Right atrium auricular region (tissue), 2 donors: ENCODE results near the gene PCSK2. TPM values are rescaled to one million over a fixed set of nuclear protein-coding genes. Genes with fewer than 3 reads are reported as not detected.

Experiments
- DNase-seq: peaks from one replicate; pipeline ENCODE4 v3.0.0-alpha.2; 2019; ENCODE audit warnings: low spot score
- H3K27ac ChIP-seq, 2 donors: fragments of 200-600 bp; sonication (generic); 1 replicate in 1 of 2; 2 replicates in 1 of 2; pipeline ENCODE4 v1.5.1; 2016 to 2019
- H3K27me3 ChIP-seq, 2 donors: fragments of 200-600 bp; sonication (generic); one replicate each; pipeline versions ENCODE4 v1.5.1 to v1.6.0; 2017 to 2019
- H3K36me3 ChIP-seq: fragments of 200-600 bp; sonication (generic); one replicate; pipeline ENCODE4 v1.5.1; 2016
- H3K4me1 ChIP-seq, 2 donors: fragments of 200-600 bp; sonication (generic); one replicate each; pipeline versions ENCODE4 v1.5.1 to v1.6.0; 2017 to 2019
- H3K4me3 ChIP-seq, 2 donors: fragments of 200-600 bp; sonication (generic); 1 replicate in 1 of 2; 2 replicates in 1 of 2; pipeline ENCODE4 v1.5.1; 2017 to 2019; ENCODE audit warnings: mild to moderate bottlenecking in 1 of 2, moderate library complexity in 1 of 2
- H3K9me3 ChIP-seq, 2 donors: fragments of 200-600 bp; sonication (generic); one replicate each; pipeline ENCODE4 v1.5.1; 2019
- CTCF ChIP-seq, 2 donors: fragments of 200-600 bp; sonication (generic); IDR thresholded peaks; one replicate each; pipeline ENCODE4 v1.5.1; 2019; ENCODE audit warnings: antibody characterized with exemption in 2 of 2
- total RNA-seq, 2 donors: library from RNA; depleted of rRNA; stranded (reverse); fragments of >200 nt; gene quantifications; one replicate each; pipeline ENCODE4 v1.1.0, GENCODE V29; 2016

Gene PCSK2
- total RNA-seq, 2 donors from 2014 or later, result 1.6 to 2.6 TPM

- no peaks in the 10 kb centered on the region for H3K4me1 ChIP-seq
- TF ChIP-seq CTCF (IDR thresholded peaks at IDR 0.05), result no peak
- H3K27me3 ChIP-seq, result no peaks in the 10 kb centered on the region
- H3K27ac ChIP-seq, result no peak overlapping the region
- no peaks in the 10 kb centered on the region for H3K36me3 ChIP-seq
- no peak overlapping the region for H3K4me3 ChIP-seq
- no peak for DNase-seq
- no peaks in the 10 kb centered on the region for H3K9me3 ChIP-seq
Observed at GRCh38 chr20:17364681-17365080, 137.8 kb downstream of the PCSK2 start.

GRCh38 chr20:17365831-17366230 lies 139.0 kb downstream of the PCSK2 start:
- Histone ChIP-seq H3K4me1 (no peaks in the 10 kb centered on the region), H3K36me3 (no peaks in the 10 kb centered on the region), H3K4me3 (no peak overlapping the region), H3K9me3 (no peaks in the 10 kb centered on the region), H3K27ac (no peak overlapping the region), H3K27me3 (no peaks in the 10 kb centered on the region)
- TF ChIP-seq CTCF (IDR thresholded peaks at IDR 0.05), result no peak
- no peak for DNase-seq

- DNase-seq, result no peak
- TF ChIP-seq CTCF (IDR thresholded peaks at IDR 0.05), result no peak
- no peak overlapping the region for H3K27ac ChIP-seq
Observed at GRCh38 chr20:17369506-17369905, 142.7 kb downstream of the PCSK2 start.

GRCh38 chr20:17372806-17373440 lies 146.1 kb downstream of the PCSK2 start:
- Histone ChIP-seq H3K27me3 (no peaks in the 10 kb centered on the region), H3K27ac (no peak overlapping the region), H3K4me3 (no peak overlapping the region), H3K9me3 (no peaks in the 10 kb centered on the region), H3K4me1 (no peaks in the 10 kb centered on the region), H3K36me3 (no peaks in the 10 kb centered on the region)
- no peak for DNase-seq
- TF ChIP-seq CTCF (IDR thresholded peaks at IDR 0.05), result no peak

More at GRCh38 chr20:17369506-17369905, 142.7 kb downstream of the PCSK2 start:
- no peaks in the 10 kb centered on the region for H3K9me3 ChIP-seq
- H3K4me1 ChIP-seq, result no peaks in the 10 kb centered on the region
- H3K27me3 ChIP-seq, result no peaks in the 10 kb centered on the region
- no peak overlapping the region for H3K4me3 ChIP-seq
- H3K36me3 ChIP-seq, result no peaks in the 10 kb centered on the region

GRCh38 chr20:17374086-17374485 lies 147.2 kb downstream of the PCSK2 start:
- H3K4me1 ChIP-seq, result no peaks in the 10 kb centered on the region
- no peaks in the 10 kb centered on the region for H3K36me3 ChIP-seq
- DNase-seq, result no peak
- H3K4me3 ChIP-seq, result no peak overlapping the region
- H3K27me3 ChIP-seq, result no peaks in the 10 kb centered on the region
- H3K9me3 ChIP-seq, result no peaks in the 10 kb centered on the region
- no peak overlapping the region for H3K27ac ChIP-seq
- TF ChIP-seq CTCF (IDR thresholded peaks at IDR 0.05), result no peak

GRCh38 chr20:17376031-17376430 lies 149.2 kb downstream of the PCSK2 start:
- Histone ChIP-seq H3K4me1 (no peaks in the 10 kb centered on the region), H3K27ac (no peak overlapping the region), H3K36me3 (no peaks in the 10 kb centered on the region), H3K9me3 (no peaks in the 10 kb centered on the region), H3K27me3 (no peaks in the 10 kb centered on the region), H3K4me3 (no peak overlapping the region)
- DNase-seq, result no peak
- TF ChIP-seq CTCF (IDR thresholded peaks at IDR 0.05), result no peak
